Left ventricle myocardium inferior (tissue), 1 donor: ENCODE results near the gene VPS50. TPM values are rescaled to one million over a fixed set of nuclear protein-coding genes. Genes with fewer than 3 reads are reported as not detected.
A peak's percentile ranks its signal among the peaks of the same experiment; 100 is the strongest.

Source experiments
- DNase-seq: peaks from one replicate; pipeline ENCODE4 v3.0.0-alpha.2; 2020
- H3K27ac ChIP-seq: fragments of 200-600 bp; replicated peaks from 2 replicates; pipeline ENCODE4 v1.8.0; 2021
- H3K27me3 ChIP-seq: fragments of 200-600 bp; 2 replicates; pipeline ENCODE4 v1.8.0; 2021; ENCODE audit warnings: low read depth
- H3K36me3 ChIP-seq: fragments of 200-600 bp; 2 replicates; pipeline ENCODE4 v1.8.0; 2021
- H3K4me1 ChIP-seq: fragments of 200-600 bp; 2 replicates; pipeline ENCODE4 v1.8.0; 2021
- H3K4me3 ChIP-seq: fragments of 200-600 bp; 2 replicates; pipeline ENCODE4 v1.8.0; 2021; ENCODE audit warnings: mild to moderate bottlenecking, moderate library complexity
- H3K9me3 ChIP-seq: fragments of 200-600 bp; replicated peaks from 2 replicates; pipeline ENCODE4 v1.8.0; 2021
- intact Hi-C: fragments of 100-400 bp; cut with micrococcal nuclease; formaldehyde crosslinking; loops from one replicate; pipeline ENCODE4 v1.11.0; 2022
- total RNA-seq: library from RNA; stranded (reverse); fragmentation: NEBNext Ultra II Directional; extraction: Animal tissue kit (Norgen Biotek cat#: 25700); gene quantifications from one replicate; pipeline ENCODE4 v1.2.1, GENCODE V29; 2021
- TF ChIP-seq, protein P1 (sequence below): fragments of 200-600 bp; IDR thresholded peaks from 2 replicates; pipeline ENCODE4 v1.8.0; 2021; ENCODE audit warnings: antibody characterized with exemption, mild to moderate bottlenecking, borderline replicate concordance
- donor health status: DM: no; HTN: yes; CAD: no; lungs with severe emphysema.

The VPS50 gene
- total RNA-seq, 1 donor from 2014 or later, result 19.5 TPM

DNA sequence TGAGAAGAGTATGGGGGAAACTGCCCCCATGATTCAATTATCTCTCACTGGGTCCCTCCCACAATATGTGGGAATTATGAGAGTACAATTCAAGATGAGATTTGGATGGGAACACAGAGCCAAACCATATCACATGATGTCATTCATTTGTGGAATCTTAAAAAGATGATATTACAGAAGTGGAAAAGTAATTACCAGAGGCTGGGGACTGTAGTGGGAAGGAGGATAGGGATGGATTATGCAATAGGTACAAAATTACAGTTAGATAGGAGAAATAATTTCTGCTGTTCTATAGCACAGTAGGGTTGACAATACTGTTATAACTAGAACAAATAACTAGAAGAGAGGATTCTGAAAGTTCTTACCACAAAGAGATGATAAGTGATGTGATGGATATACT, 141.4 kb downstream of the VPS50 start:
- Histone ChIP-seq H3K9me3 (no peaks in the 10 kb centered on the region), H3K4me3 (no peak overlapping the region), H3K4me1 (no peaks in the 10 kb centered on the region), H3K27ac (no peak overlapping the region), H3K36me3 (no peaks in the 10 kb centered on the region), H3K27me3 (peaks cover 6% of the 10 kb centered on the region)
- DNase-seq, result no peak
- TF ChIP-seq, protein P1, sequence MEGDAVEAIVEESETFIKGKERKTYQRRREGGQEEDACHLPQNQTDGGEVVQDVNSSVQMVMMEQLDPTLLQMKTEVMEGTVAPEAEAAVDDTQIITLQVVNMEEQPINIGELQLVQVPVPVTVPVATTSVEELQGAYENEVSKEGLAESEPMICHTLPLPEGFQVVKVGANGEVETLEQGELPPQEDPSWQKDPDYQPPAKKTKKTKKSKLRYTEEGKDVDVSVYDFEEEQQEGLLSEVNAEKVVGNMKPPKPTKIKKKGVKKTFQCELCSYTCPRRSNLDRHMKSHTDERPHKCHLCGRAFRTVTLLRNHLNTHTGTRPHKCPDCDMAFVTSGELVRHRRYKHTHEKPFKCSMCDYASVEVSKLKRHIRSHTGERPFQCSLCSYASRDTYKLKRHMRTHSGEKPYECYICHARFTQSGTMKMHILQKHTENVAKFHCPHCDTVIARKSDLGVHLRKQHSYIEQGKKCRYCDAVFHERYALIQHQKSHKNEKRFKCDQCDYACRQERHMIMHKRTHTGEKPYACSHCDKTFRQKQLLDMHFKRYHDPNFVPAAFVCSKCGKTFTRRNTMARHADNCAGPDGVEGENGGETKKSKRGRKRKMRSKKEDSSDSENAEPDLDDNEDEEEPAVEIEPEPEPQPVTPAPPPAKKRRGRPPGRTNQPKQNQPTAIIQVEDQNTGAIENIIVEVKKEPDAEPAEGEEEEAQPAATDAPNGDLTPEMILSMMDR, result no peak
- intact Hi-C loops, result no loop called here

DNA sequence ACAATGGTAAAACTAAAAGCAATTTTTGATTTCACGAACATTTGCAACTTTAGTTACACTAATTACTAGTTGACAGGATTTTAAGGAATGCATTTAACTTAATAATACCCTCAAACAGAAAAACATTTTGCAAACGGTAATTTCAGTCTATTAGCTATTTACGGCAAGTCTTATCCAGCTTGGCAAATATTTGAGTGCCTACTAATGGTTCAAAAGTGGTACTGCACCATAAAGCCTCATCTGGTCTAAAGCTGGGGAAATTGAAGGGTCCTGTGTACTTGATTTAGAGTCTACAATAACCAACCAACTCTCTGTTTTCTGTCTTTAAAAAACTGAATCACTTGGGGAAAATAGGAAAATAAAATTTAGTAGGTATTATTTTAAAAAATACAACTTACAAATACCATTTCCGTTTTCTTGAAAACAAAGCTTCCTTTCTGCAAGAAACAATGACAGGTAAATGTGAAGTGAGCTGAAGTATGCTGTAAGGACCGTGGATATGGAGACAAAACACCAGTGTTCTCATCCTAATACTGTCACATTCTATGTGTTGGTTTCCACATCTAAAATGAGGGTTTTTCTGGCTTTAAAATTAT, 142.3 kb downstream of the VPS50 start:
- no peak overlapping the region for H3K4me3 ChIP-seq
- DNase-seq, result no peak
- no peaks in the 10 kb centered on the region for H3K4me1 ChIP-seq
- intact Hi-C loops, result no loop called here
- no peaks in the 10 kb centered on the region for H3K36me3 ChIP-seq
- TF ChIP-seq, protein P1, result peak; percentile 66
- H3K27ac ChIP-seq, result no peak overlapping the region
- H3K27me3 ChIP-seq, result peaks cover 6% of the 10 kb centered on the region
- no peaks in the 10 kb centered on the region for H3K9me3 ChIP-seq

DNA sequence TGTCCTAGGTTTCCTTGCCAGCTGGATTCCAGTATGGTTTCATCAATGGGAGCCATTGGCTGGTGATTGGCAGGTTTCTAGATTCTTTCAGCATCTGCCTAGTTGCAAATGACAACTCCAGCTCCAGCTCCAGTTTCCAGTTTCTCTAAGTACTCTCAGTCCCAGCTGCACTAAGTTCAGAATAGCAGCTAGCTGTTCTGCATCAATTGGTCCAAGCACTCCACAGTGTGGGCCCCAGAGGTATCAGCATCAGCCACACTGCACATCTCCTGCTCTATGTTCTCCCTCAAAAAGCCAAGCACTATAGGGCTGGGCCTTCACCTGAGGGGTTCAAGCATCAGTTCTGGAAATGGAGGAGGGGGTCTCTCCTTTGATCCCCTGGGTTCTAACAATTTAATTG, 143.4 kb downstream of the VPS50 start:
- Histone ChIP-seq H3K9me3 (no peaks in the 10 kb centered on the region), H3K36me3 (no peaks in the 10 kb centered on the region), H3K4me3 (no peak overlapping the region), H3K4me1 (no peaks in the 10 kb centered on the region), H3K27ac (no peak overlapping the region), H3K27me3 (peaks cover 6% of the 10 kb centered on the region)
- TF ChIP-seq, protein P1, result no peak
- DNase-seq, result no peak
- intact Hi-C loops, result no loop called here

DNA sequence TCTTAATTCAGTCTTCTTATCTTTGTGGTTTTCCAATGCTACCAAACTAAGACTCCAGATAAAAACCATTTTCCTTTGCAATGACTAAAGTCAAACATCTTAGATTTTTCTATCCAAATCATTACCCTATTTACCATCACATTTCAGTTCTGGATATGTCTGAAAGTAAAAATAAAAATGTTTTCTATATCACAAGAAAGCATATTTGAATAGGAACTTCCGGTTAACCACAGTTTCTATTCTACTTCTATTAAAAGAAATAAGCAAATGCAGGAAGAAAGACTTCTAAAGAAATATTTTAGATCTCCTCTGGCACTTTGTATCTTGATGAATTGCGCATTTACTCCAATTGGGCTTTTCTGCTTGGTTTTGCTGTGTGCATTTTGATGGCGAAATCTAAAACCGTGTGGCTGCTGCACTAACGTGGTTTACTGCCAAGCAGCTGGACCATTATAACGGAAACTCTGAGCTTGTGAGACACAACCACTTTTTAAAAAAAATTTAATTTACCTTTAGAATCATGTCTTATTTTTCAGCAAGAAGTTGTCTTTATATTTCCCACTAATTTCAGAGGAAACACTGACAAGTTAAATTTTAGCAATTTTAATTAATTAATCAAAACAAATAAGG, 146.1 kb downstream of the VPS50 start:
- intact Hi-C loops, result no loop called here
- Histone ChIP-seq H3K9me3 (peaks cover 2% of the 10 kb centered on the region), H3K4me3 (no peak overlapping the region), H3K4me1 (no peaks in the 10 kb centered on the region), H3K27ac (no peak overlapping the region), H3K27me3 (peaks cover 6% of the 10 kb centered on the region), H3K36me3 (no peaks in the 10 kb centered on the region)
- DNase-seq, result no peak
- TF ChIP-seq, protein P1, result no peak

DNA sequence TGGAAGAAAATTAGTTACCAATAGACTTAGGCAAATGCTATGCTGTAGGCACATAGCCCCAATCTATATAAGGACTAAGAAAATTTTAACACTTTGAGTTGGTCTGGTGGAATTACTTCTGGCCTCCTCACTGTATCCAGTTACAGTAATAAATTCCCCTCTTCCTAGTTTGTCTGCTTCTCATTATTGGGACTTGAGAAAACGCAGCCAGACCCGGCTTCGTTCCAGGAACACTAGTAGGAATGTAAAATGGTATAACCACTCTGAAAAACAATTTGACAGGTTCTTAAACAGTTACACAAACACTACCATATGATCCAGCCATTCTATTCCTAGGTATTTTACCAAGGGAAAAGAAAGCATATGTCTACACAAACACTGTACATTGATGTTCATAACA, 150.2 kb downstream of the VPS50 start:
- H3K9me3 ChIP-seq, result peaks cover 2% of the 10 kb centered on the region
- H3K36me3 ChIP-seq, result no peaks in the 10 kb centered on the region
- no peaks in the 10 kb centered on the region for H3K4me1 ChIP-seq
- H3K4me3 ChIP-seq, result no peak overlapping the region
- TF ChIP-seq, protein P1, result no peak
- no peak for DNase-seq
- no peaks in the 10 kb centered on the region for H3K27me3 ChIP-seq
- H3K27ac ChIP-seq, result no peak overlapping the region
- intact Hi-C loops, result no loop called here
